MM.1S (cell line): Measurements from ENCODE around the gene RCN1.

Source experiments
- DNase-seq: peaks from one replicate; pipeline ENCODE4 v3.0.0-alpha.2; 2015
- H2AFZ ChIP-seq: fragments of 300-600 bp; sonication (generic); 2 replicates; pipeline ENCODE4 v1.6.0; 2016; ENCODE audit warnings: antibody characterized with exemption, low read length
- H3F3A ChIP-seq: fragments of 300-600 bp; sonication (generic); 2 replicates; pipeline ENCODE4 v1.6.1; 2016; ENCODE audit warnings: mild to moderate bottlenecking, antibody characterized with exemption, low read length, moderate library complexity, mixed read lengths; ENCODE audit not compliant: insufficient read depth
- H3K27ac ChIP-seq: fragments of 300-600 bp; sonication (generic); 2 replicates; pipeline ENCODE4 v1.5.1; 2016; ENCODE audit warnings: mild to moderate bottlenecking, low read length
- H3K27me3 ChIP-seq: fragments of 300-600 bp; sonication (generic); replicated peaks from 2 replicates; pipeline ENCODE4 v1.6.0; 2016; ENCODE audit warnings: low read length; ENCODE audit not compliant: insufficient read depth
- H3K36me3 ChIP-seq: fragments of 300-600 bp; sonication (generic); replicated peaks from 2 replicates; pipeline ENCODE4 v1.6.1; 2016; ENCODE audit warnings: mild to moderate bottlenecking, low read length, mixed read lengths; ENCODE audit not compliant: insufficient read depth
- H3K4me1 ChIP-seq: fragments of 300-600 bp; sonication (generic); 2 replicates; pipeline ENCODE4 v1.6.1; 2016; ENCODE audit warnings: low read length, mixed read lengths
- H3K4me2 ChIP-seq: fragments of 300-600 bp; sonication (generic); 2 replicates; pipeline ENCODE4 v1.6.0; 2016; ENCODE audit warnings: low read depth, low read length
- H3K4me3 ChIP-seq: fragments of 300-600 bp; sonication (generic); 2 replicates; pipeline ENCODE4 v1.5.1; 2016; ENCODE audit warnings: low read length, mixed read lengths
- H3K79me2 ChIP-seq: fragments of 300-600 bp; sonication (generic); 2 replicates; pipeline ENCODE4 v1.6.1; 2016; ENCODE audit warnings: mixed run types, low read length, mixed read lengths
- H3K9ac ChIP-seq: fragments of 300-600 bp; sonication (generic); 2 replicates; pipeline ENCODE4 v1.6.1; 2016; ENCODE audit warnings: low read length, mixed read lengths
- H3K9me2 ChIP-seq: fragments of 300-600 bp; sonication (generic); replicated peaks from 2 replicates; pipeline ENCODE4 v1.6.1; 2016; ENCODE audit warnings: mild to moderate bottlenecking, low read length, mixed read lengths; ENCODE audit not compliant: insufficient read depth
- H3K9me3 ChIP-seq: fragments of 300-600 bp; sonication (generic); replicated peaks from 2 replicates; pipeline ENCODE4 v1.6.1; 2016; ENCODE audit warnings: mild to moderate bottlenecking, low read length, mixed read lengths; ENCODE audit not compliant: insufficient read depth
- H4K20me1 ChIP-seq: fragments of 300-600 bp; sonication (generic); 2 replicates; pipeline ENCODE4 v1.6.1; 2016; ENCODE audit warnings: mild to moderate bottlenecking, low read length, moderate library complexity, mixed read lengths; ENCODE audit not compliant: insufficient read depth
- EZH2 ChIP-seq: fragments of 300-600 bp; sonication (generic); optimal IDR thresholded peaks from 2 replicates; pipeline ENCODE3; 2017; ENCODE audit warnings: low read depth, mild to moderate bottlenecking, antibody characterized with exemption, low read length, mixed read lengths
- EZH2phosphoT487 ChIP-seq: fragments of 300-600 bp; sonication (generic); IDR thresholded peaks from 2 replicates; pipeline ENCODE4 v1.6.1; 2018; ENCODE audit warnings: antibody characterized with exemption, low read length
- TF ChIP-seq, protein P1 (sequence below): fragments of 300-600 bp; sonication (generic); IDR thresholded peaks from 2 replicates; pipeline ENCODE4 v1.5.1; 2016; ENCODE audit warnings: antibody characterized with exemption, low read length, mixed read lengths

RCN1 gene

DNA sequence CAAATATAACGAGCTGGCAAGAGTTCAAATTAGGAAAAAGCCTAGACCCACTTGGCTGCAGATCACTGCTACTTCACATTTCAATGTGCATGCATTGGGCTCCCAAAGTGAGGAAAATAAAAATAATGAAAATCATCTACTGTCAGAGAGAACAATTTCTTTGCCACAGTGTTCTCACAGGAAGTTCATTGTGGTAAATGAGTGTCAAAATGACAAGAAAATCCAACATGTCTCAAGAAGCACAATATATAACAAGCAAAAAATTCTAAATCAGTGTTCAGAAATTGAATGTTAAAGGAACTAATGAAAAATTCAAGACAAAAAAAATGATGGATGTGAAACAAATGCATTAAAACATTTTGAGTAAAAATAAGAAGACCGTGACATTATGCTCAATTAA lies 31.3 kb downstream of the RCN1 start:
- Histone ChIP-seq H3K9me3 (no peaks in the 10 kb centered on the region; the same call in 1 of the 2 replicates), H3K9me2 (no peaks in the 10 kb centered on the region), H3K9ac (no peak overlapping the region), H3K27ac (no peak overlapping the region), H2AFZ (no peak overlapping the region), H3K36me3 (no peaks in the 10 kb centered on the region), H3K79me2 (no peaks in the 10 kb centered on the region), H3K4me1 (peaks cover 10% of the 10 kb centered on the region), H3F3A (no peaks in the 10 kb centered on the region; the same call in 1 of the 2 replicates), H3K4me2 (no peak overlapping the region), H3K4me3 (no peak overlapping the region), H3K27me3 (no peaks in the 10 kb centered on the region), H4K20me1 (no peaks in the 10 kb centered on the region)
- no peak for DNase-seq
- TF ChIP-seq EZH2phosphoT487 (no peak), EZH2 (no peak)
- TF ChIP-seq, protein P1, sequence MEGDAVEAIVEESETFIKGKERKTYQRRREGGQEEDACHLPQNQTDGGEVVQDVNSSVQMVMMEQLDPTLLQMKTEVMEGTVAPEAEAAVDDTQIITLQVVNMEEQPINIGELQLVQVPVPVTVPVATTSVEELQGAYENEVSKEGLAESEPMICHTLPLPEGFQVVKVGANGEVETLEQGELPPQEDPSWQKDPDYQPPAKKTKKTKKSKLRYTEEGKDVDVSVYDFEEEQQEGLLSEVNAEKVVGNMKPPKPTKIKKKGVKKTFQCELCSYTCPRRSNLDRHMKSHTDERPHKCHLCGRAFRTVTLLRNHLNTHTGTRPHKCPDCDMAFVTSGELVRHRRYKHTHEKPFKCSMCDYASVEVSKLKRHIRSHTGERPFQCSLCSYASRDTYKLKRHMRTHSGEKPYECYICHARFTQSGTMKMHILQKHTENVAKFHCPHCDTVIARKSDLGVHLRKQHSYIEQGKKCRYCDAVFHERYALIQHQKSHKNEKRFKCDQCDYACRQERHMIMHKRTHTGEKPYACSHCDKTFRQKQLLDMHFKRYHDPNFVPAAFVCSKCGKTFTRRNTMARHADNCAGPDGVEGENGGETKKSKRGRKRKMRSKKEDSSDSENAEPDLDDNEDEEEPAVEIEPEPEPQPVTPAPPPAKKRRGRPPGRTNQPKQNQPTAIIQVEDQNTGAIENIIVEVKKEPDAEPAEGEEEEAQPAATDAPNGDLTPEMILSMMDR, result no peak

DNA sequence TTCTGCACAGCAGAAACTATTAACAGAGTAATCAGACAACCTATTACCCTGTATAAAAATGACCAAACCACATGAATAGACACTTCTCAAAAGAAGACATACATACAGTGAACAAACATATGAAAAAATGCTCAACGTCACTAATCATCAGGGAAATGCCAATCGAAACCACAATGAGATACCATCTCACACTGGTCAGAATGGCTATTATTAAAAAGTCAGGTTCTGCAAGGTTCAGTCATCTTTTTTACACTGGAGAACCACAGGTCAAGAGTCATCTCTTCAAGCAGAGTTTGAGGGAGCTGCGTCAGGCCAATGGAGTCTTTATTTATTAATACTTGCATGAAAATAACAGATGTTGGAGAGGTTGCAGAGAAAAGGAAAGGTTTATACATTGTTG lies 40.4 kb downstream of the RCN1 start:
- H2AFZ ChIP-seq, result no peak overlapping the region
- no peak overlapping the region for H3K27ac ChIP-seq
- DNase-seq, result no peak
- no peak for TF ChIP-seq EZH2
- TF ChIP-seq, protein P1, result no peak
- H3F3A ChIP-seq, result no peaks in the 10 kb centered on the region
- H3K27me3 ChIP-seq, result no peaks in the 10 kb centered on the region
- no peaks in the 10 kb centered on the region for H3K9me3 ChIP-seq
- no peak overlapping the region for H3K4me2 ChIP-seq
- H3K79me2 ChIP-seq, result no peaks in the 10 kb centered on the region
- no peaks in the 10 kb centered on the region for H3K9me2 ChIP-seq
- no peaks in the 10 kb centered on the region for H3K4me1 ChIP-seq
- H3K9ac ChIP-seq, result no peak overlapping the region
- no peaks in the 10 kb centered on the region for H4K20me1 ChIP-seq
- no peak overlapping the region for H3K4me3 ChIP-seq
- no peaks in the 10 kb centered on the region for H3K36me3 ChIP-seq

DNA sequence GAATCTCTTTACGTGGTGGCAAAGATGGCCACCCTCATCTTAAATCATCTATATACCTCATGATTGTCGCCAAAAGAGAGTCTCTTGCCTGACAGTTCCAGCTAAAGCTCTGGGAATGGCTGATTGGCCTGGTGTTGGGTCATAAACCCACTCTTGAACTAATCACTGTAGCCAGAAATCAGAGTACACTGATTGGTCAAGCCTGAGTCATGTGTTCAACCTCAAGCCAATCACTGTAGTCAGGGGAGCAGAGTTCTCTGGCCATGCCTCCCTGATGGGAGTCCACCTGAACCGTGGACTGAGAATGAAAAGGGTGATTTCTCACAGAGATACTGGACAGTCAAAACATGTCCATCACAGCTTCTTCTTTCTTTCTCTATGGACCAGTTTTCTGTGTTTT lies 45.8 kb downstream of the RCN1 start:
- Histone ChIP-seq H4K20me1 (no peaks in the 10 kb centered on the region), H3F3A (no peaks in the 10 kb centered on the region), H3K9ac (no peak overlapping the region), H3K36me3 (no peaks in the 10 kb centered on the region), H3K4me1 (no peaks in the 10 kb centered on the region), H3K79me2 (no peaks in the 10 kb centered on the region), H3K9me2 (no peaks in the 10 kb centered on the region), H3K27me3 (no peaks in the 10 kb centered on the region), H3K9me3 (no peaks in the 10 kb centered on the region), H3K27ac (no peak overlapping the region), H2AFZ (no peak overlapping the region), H3K4me2 (no peak overlapping the region), H3K4me3 (no peak overlapping the region)
- TF ChIP-seq EZH2 (no peak), EZH2phosphoT487 (no peak)
- TF ChIP-seq, protein P1, result no peak
- no peak for DNase-seq
